Ishikawa (cell line): ENCODE data around the gene LTBP4.

ENCODE experiments used
- CEBPB ChIP-seq: IDR thresholded peaks from 2 replicates; pipeline ENCODE4 v1.6.1; 2012
- CREB1 ChIP-seq: IDR thresholded peaks from 2 replicates; pipeline ENCODE4 v1.6.1; 2012; ENCODE audit warnings: low read depth
- EGR1 ChIP-seq: IDR thresholded peaks from 2 replicates; pipeline ENCODE4 v1.6.1; 2012
- EP300 ChIP-seq: IDR thresholded peaks from 2 replicates; pipeline ENCODE4 v1.6.1; 2012; ENCODE audit warnings: borderline replicate concordance
- FOXM1 ChIP-seq: IDR thresholded peaks from 2 replicates; pipeline ENCODE4 v1.6.1; 2012; ENCODE audit warnings: low read depth, borderline replicate concordance
- NFIC ChIP-seq: IDR thresholded peaks from 2 replicates; pipeline ENCODE4 v1.6.1; 2012
- RAD21 ChIP-seq: IDR thresholded peaks from 2 replicates; pipeline ENCODE4 v1.6.1; 2012; ENCODE audit warnings: low read depth
- REST ChIP-seq: IDR thresholded peaks from 2 replicates; pipeline ENCODE4 v1.6.1; 2012; ENCODE audit warnings: low read depth, mild to moderate bottlenecking
- TAF1 ChIP-seq: IDR thresholded peaks from 2 replicates; pipeline ENCODE4 v1.6.1; 2012; ENCODE audit warnings: low read depth, mild to moderate bottlenecking
- TCF12 ChIP-seq: IDR thresholded peaks from 2 replicates; pipeline ENCODE4 v1.6.1; 2012; ENCODE audit warnings: low read depth
- TEAD4 ChIP-seq: IDR thresholded peaks from 2 replicates; pipeline ENCODE4 v1.6.1; 2012
- USF1 ChIP-seq: IDR thresholded peaks from 2 replicates; pipeline ENCODE4 v1.6.1; 2012
- YY1 ChIP-seq: IDR thresholded peaks from 2 replicates; pipeline ENCODE4 v1.6.1; 2012; ENCODE audit warnings: low read depth
- ZBTB7A ChIP-seq: IDR thresholded peaks from 2 replicates; pipeline ENCODE4 v1.6.1; 2012; ENCODE audit warnings: low read depth
- TF ChIP-seq, protein P1 (sequence below): IDR thresholded peaks from 2 replicates; pipeline ENCODE4 v1.6.1; 2012

LTBP4 gene

GRCh38 chr19:40565910-40566495 lies 35.2 kb upstream of the LTBP4 start:
- TF ChIP-seq RAD21 (no peak), FOXM1 (no peak), CREB1 (no peak), TEAD4 (no peak), REST (no peak), TCF12 (no peak), USF1 (no peak), CEBPB (no peak), ZBTB7A (no peak), TAF1 (no peak), EGR1 (no peak), YY1 (no peak), EP300 (no peak), NFIC (no peak)
- TF ChIP-seq, protein P1, sequence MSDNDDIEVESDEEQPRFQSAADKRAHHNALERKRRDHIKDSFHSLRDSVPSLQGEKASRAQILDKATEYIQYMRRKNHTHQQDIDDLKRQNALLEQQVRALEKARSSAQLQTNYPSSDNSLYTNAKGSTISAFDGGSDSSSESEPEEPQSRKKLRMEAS: no peak

DNA sequence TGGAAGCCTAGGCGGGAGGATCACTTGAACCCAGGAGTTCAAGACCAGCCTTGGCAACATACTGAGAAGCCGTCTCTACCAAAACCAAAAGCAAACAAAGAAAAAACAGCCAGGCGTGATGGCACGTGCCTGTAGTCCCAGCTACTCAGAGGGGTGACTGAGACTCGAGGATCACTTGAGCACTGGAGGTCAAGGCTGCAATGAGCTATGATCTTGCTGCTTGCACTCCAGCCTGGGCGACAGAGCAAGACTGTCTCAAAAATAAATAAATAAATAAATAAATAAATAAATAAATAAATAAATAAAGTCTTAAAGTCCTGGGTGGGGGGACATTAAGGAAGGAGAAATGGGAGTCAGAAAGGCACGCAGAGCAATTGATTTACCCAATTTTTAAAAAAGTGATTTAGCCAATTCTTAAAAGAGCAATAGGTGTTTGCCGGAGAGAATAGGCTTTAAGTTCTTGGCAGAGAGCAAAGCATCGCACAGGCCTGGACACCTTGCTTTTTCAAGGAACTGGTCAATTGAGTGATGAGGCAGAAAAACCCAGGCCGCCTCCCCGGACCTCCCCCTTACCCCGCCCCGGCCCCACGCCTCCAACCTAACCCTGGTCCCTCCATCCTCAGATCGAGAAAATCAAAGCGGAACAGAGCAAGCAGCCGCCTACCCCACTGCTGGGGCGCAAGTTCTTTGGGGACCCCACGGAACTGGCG lies 34.0 kb upstream of the LTBP4 start:
- TF ChIP-seq ZBTB7A (no peak), USF1 (no peak), CREB1 (no peak), REST (no peak), RAD21 (no peak), TEAD4 (no peak), CEBPB (no peak), TCF12 (no peak), EP300 (no peak), TAF1 (no peak), YY1 (no peak), EGR1 (no peak), FOXM1 (no peak), NFIC (no peak)
- TF ChIP-seq, protein P1: no peak

- no peak for TF ChIP-seq USF1
- TF ChIP-seq, protein P1: 0 out of 2 replicates have a peak, but pooled peaks have one; percentile 21
- peak; percentile 78 for TF ChIP-seq ZBTB7A
Measured at GRCh38 chr19:40567750-40568494, 33.2 kb upstream of the LTBP4 start.

GRCh38 chr19:40570313-40571004 lies 30.7 kb upstream of the LTBP4 start:
- no peak for TF ChIP-seq TEAD4
- TF ChIP-seq CREB1: no peak
- peak; percentile 79; the same call in 1 of the 2 replicates for TF ChIP-seq ZBTB7A
- no peak for TF ChIP-seq NFIC
- TF ChIP-seq USF1: 0 out of 2 replicates have a peak, but pooled peaks have one; percentile 26
- TF ChIP-seq FOXM1: no peak
- peak; percentile 11; the same call in 1 of the 2 replicates for TF ChIP-seq RAD21
- TF ChIP-seq CEBPB: no peak
- TF ChIP-seq TAF1: no peak
- TF ChIP-seq, protein P1: peak; percentile 85
- TF ChIP-seq EGR1: peak; percentile 96
- no peak for TF ChIP-seq YY1
- TF ChIP-seq REST: no peak
- no peak for TF ChIP-seq TCF12
- no peak for TF ChIP-seq EP300
